Keratinocyte (primary cell): Measurements from ENCODE around the gene ACOXL. TPM values are rescaled to one million over a fixed set of nuclear protein-coding genes. Genes with fewer than 3 reads are reported as not detected.

ENCODE experiments used
- DNase-seq: peaks from one replicate; pipeline ENCODE4 v3.0.0-alpha.2; 2011; ENCODE audit warnings: low read depth, missing footprints, low spot score
- FAIRE-seq: peaks from 2 replicates; lab custom pipeline; 2011; peaks lifted over from hg19 to GRCh38; lab: Jason Lieb, UNC
- H2AFZ ChIP-seq: 2 replicates; pipeline ENCODE4 v1.6.0; 2012; ENCODE audit warnings: low read length, control low read depth, inconsistent platforms; ENCODE audit not compliant: control insufficient read depth
- H3K27ac ChIP-seq: 2 replicates; pipeline ENCODE4 v1.5.1; 2011; ENCODE audit warnings: low read length; ENCODE audit not compliant: control insufficient read depth, insufficient read depth
- H3K27me3 ChIP-seq: 3 replicates; pipeline ENCODE4 v1.6.0; 2011; ENCODE audit warnings: low read length; ENCODE audit not compliant: control insufficient read depth, insufficient read depth; ENCODE audit errors: extremely low read depth
- H3K36me3 ChIP-seq, 2 experiments: 2 replicates in 1 of 2; 3 replicates in 1 of 2; pipeline ENCODE4 v1.5.1; 2011; ENCODE audit warnings: low read length in 2 of 2, mild to moderate bottlenecking in 1 of 2; ENCODE audit not compliant: control insufficient read depth in 2 of 2, insufficient read depth in 2 of 2; ENCODE audit errors: extremely low read depth in 1 of 2
- H3K4me1 ChIP-seq: 3 replicates; pipeline ENCODE4 v1.5.1; 2011; ENCODE audit warnings: low read length; ENCODE audit not compliant: control insufficient read depth, insufficient read depth; ENCODE audit errors: extremely low read depth
- H3K4me2 ChIP-seq: 3 replicates; pipeline ENCODE4 v1.6.0; 2011; ENCODE audit warnings: low read depth, low read length; ENCODE audit not compliant: control insufficient read depth, insufficient read depth; ENCODE audit errors: extremely low read depth
- H3K4me3 ChIP-seq, 3 experiments: fragments of 200-600 bp in 1 of 3; sonication (generic) in 1 of 3; 2 replicates in 2 of 3; 3 replicates in 1 of 3; pipeline ENCODE4 v1.5.1; 2011 to 2016; ENCODE audit warnings: low read length in 3 of 3, mild to moderate bottlenecking in 3 of 3, control low read depth in 2 of 3, inconsistent platforms in 1 of 3, low read depth in 1 of 3, mixed read lengths in 1 of 3, mixed run types in 1 of 3, moderate library complexity in 1 of 3; ENCODE audit not compliant: control insufficient read depth in 2 of 3, insufficient read depth in 2 of 3; ENCODE audit errors: extremely low read depth in 1 of 3
- H3K79me2 ChIP-seq: 2 replicates; pipeline ENCODE4 v1.6.0; 2012; ENCODE audit warnings: low read length; ENCODE audit not compliant: control insufficient read depth, insufficient read depth
- H3K9ac ChIP-seq: 3 replicates; pipeline ENCODE4 v1.6.0; 2011; ENCODE audit warnings: low read length; ENCODE audit not compliant: control insufficient read depth, insufficient read depth; ENCODE audit errors: extremely low read depth
- H3K9me1 ChIP-seq: 3 replicates; pipeline ENCODE4 v1.6.0; 2011; ENCODE audit warnings: low read length; ENCODE audit not compliant: control insufficient read depth, insufficient read depth; ENCODE audit errors: extremely low read depth
- H3K9me3 ChIP-seq: 2 replicates; pipeline ENCODE4 v1.5.1; 2012; ENCODE audit warnings: low read depth, low read length; ENCODE audit not compliant: control insufficient read depth
- H4K20me1 ChIP-seq: 3 replicates; pipeline ENCODE4 v1.6.0; 2011; ENCODE audit warnings: low read length; ENCODE audit not compliant: control insufficient read depth, insufficient read depth; ENCODE audit errors: extremely low read depth
- CTCF ChIP-seq, 3 experiments: IDR thresholded peaks in 1 of 3; conservative IDR thresholded peaks in 1 of 3; optimal IDR thresholded peaks in 1 of 3; 2 replicates in 2 of 3; 3 replicates in 1 of 3; pipeline versions ENCODE3 to v1.5.1; 2011; ENCODE audit warnings: low read length in 3 of 3, mild to moderate bottlenecking in 3 of 3, moderate library complexity in 2 of 3, control low read depth in 1 of 3, inconsistent platforms in 1 of 3; ENCODE audit not compliant: insufficient read depth in 2 of 3; ENCODE audit errors: extremely low read depth in 1 of 3
- EZH2 ChIP-seq: IDR thresholded peaks from one replicate; pipeline ENCODE4 v1.6.1; 2012; ENCODE audit warnings: inconsistent platforms, mild to moderate bottlenecking, low read length, moderate library complexity
- dilution Hi-C: fragments of 300-500 bp; cut with MboI; formaldehyde crosslinking; loops from one replicate; pipeline ENCODE4 v1.7.0; 2020; ENCODE audit warnings: low sequenced_read_pairs; ENCODE audit not compliant: extremely low pct_ligation_motif_present
- polyA plus RNA-seq, 5 experiments: library from polyadenylated mRNA; depleted of rRNA in 3 of 5; stranded (reverse) in 3 of 5; stranded (forward) in 1 of 5; unstranded in 1 of 5; fragments of >200 nt; gene quantifications; 1 replicate in 1 of 5; 2 replicates in 3 of 5; 3 replicates in 1 of 5; pipeline versions ENCODE4 v1.2.1 to v1.2.3, GENCODE V29; 2011 to 2012; ENCODE audit warnings: missing spikeins in 2 of 5, low read depth in 1 of 5, low replicate concordance in 1 of 5

ACOXL gene
- polyA plus RNA-seq, 1 donor (not counting 4 experiments of a cell fraction or from before 2014, with no cell fraction given), result 0.04 TPM

- DNase-seq (no peak), FAIRE-seq (no peak)
- Histone ChIP-seq H3K4me3 (no peak overlapping the region), H3K9me3 (no peaks in the 10 kb centered on the region), H3K27me3 (no peaks in the 10 kb centered on the region), H2AFZ (no peak overlapping the region), H3K4me1 (no peaks in the 10 kb centered on the region), H3K27ac (no peak overlapping the region), H3K9me1 (no peaks in the 10 kb centered on the region), H4K20me1 (no peaks in the 10 kb centered on the region), H3K79me2 (no peaks in the 10 kb centered on the region), H3K9ac (no peak overlapping the region), H3K36me3 (no peaks in the 10 kb centered on the region), H3K4me2 (no peak overlapping the region)
- TF ChIP-seq CTCF (optimal IDR thresholded peaks at IDR 0.05 in 1 of 3, IDR thresholded peaks at IDR 0.05 in 1 of 3, conservative IDR thresholded peaks at IDR 0.05 in 1 of 3; ENCODE audit: extremely low read depth in 1 of 3, insufficient read depth in 2 of 3, low read length in 3 of 3) (no peak), EZH2 (no peak)
- dilution Hi-C loops, result no loop called here
These were observed 96.0 kb downstream of the ACOXL start for GRCh38 chr2:110828330-110828729.

GRCh38 chr2:110829413-110830146, 97.2 kb downstream of the ACOXL start:
- no peaks in the 10 kb centered on the region for H3K4me1 ChIP-seq
- no peak overlapping the region for H2AFZ ChIP-seq
- no peaks in the 10 kb centered on the region for H3K79me2 ChIP-seq
- H3K27me3 ChIP-seq, result peaks cover 3% of the 10 kb centered on the region
- DNase-seq, result no peak
- FAIRE-seq, result no peak
- dilution Hi-C loops, result no loop called here
- H3K9me1 ChIP-seq, result no peaks in the 10 kb centered on the region
- no peaks in the 10 kb centered on the region for H3K9me3 ChIP-seq
- no peaks in the 10 kb centered on the region for H3K36me3 ChIP-seq
- H3K9ac ChIP-seq, result no peak overlapping the region
- H4K20me1 ChIP-seq, result no peaks in the 10 kb centered on the region
- H3K4me2 ChIP-seq, result no peak overlapping the region
- no peak for TF ChIP-seq EZH2
- no peak for TF ChIP-seq CTCF (optimal IDR thresholded peaks at IDR 0.05 in 1 of 3, IDR thresholded peaks at IDR 0.05 in 1 of 3, conservative IDR thresholded peaks at IDR 0.05 in 1 of 3; ENCODE audit: extremely low read depth in 1 of 3, insufficient read depth in 2 of 3, low read length in 3 of 3)
- H3K27ac ChIP-seq, result no peak overlapping the region
- no peak overlapping the region for H3K4me3 ChIP-seq
